ENCODE data around the gene RTEL1.
"Not testable (repeated sequence)": the region's sequence is repeated elsewhere in the genome, so short reads cannot be mapped to it uniquely, and the experiment has no call there.

Gene RTEL1

DNA sequence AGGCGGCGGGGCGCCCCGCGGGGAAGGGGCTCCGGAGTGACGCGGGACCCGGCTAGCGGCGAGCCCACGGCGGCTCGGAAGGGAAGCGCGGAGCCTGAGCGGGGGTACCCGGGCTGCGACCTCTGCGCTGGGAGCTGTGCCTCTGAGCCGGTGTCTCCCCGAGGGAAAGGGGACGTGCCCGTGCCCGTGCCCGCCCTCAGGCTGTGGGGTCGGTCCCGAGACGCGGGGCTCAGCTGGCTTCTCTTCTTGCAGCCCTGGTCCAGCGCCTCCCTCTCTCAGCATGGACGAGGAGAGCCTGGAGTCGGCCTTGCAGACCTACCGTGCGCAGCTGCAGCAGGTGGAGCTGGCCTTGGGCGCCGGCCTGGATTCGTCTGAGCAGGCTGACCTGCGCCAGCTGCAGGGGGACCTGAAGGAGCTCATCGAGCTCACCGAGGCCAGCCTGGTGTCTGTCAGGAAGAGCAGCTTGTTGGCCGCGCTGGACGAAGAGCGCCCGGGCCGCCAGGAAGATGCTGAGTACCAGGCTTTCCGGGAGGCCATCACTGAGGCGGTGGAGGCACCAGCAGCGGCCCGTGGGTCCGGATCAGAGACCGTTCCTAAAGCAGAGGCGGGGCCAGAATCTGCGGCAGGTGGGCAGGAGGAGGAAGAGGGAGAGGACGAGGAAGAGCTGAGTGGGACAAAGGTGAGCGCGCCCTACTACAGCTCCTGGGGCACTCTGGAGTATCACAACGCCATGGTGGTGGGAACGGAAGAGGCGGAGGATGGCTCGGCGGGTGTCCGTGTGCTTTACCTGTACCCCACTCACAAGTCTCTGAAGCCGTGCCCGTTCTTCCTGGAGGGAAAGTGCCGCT lies 50.4 kb downstream of the RTEL1 start:
- no peak for DNase-seq (ENCODE audit: low read depth)
- H3K4me3 ChIP-seq (ENCODE audit: low read depth, low read length), result peak overlapping the region; percentile 95
- no peak for TF ChIP-seq CTCF (IDR thresholded peaks at IDR 0.05; ENCODE audit: control insufficient read depth, extremely low read depth, insufficient read depth)

DNA sequence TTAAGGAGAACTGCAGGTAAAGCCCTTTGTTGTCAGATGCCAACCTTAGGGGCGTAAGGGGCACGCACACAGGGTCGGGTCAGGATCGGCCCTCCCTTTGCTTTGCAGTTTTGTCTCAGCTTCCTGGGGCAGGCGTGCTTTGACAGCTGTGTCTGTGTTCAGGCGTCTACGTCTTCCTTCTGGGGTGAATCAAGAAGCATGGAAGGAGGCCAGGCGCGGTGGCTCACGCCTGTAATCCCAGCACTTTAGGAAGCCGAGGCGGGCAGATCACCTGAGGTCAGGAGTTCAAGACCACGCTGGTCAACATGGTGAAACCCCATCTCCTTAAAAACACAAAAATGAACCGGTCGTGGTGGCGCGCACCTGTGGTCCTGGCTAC lies 51.0 kb downstream of the RTEL1 start:
- no peak for TF ChIP-seq CTCF (IDR thresholded peaks at IDR 0.05; ENCODE audit: control insufficient read depth, extremely low read depth, insufficient read depth)
- peak overlapping the region; percentile 95 for H3K4me3 ChIP-seq (ENCODE audit: low read depth, low read length)
- no peak for DNase-seq (ENCODE audit: low read depth)

DNA sequence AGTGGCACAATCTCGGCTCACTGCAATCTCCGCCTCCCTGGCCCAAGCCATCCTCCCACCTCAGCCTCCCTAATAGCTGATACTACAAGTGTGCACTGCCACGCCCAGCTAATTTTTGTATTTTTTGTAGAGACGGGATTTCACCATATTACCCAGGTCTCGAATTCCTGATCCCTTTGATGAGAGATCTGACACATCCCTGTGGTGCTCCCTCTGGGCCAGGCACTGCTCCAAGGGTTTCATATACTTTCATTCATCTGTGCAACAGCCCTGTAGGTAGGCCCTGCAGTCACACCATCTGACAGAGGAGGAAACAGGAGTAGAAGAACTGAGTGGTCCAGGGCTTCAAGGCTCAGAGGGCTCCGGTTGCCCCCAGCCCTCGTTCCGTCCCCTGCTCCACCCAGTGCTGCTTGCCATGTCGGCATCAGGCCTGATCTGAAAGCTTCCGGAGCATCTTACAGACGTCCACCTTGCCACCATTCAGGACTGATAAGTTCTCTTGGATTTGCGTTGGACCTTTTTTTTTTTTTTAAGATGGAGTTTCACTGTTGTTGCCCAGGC lies 53.1 kb downstream of the RTEL1 start:
- H3K4me3 ChIP-seq (ENCODE audit: low read depth, low read length), result no peak overlapping the region
- TF ChIP-seq CTCF (IDR thresholded peaks at IDR 0.05; ENCODE audit: control insufficient read depth, extremely low read depth, insufficient read depth), result no peak
- DNase-seq (ENCODE audit: low read depth), result no peak

GRCh38 chr20:63712191-63712590 lies 54.1 kb downstream of the RTEL1 start:
- TF ChIP-seq CTCF (IDR thresholded peaks at IDR 0.05; ENCODE audit: control insufficient read depth, extremely low read depth, insufficient read depth), result no peak
- no peak for DNase-seq (ENCODE audit: low read depth)
- H3K4me3 ChIP-seq (ENCODE audit: low read depth, low read length), result no peak overlapping the region

DNA sequence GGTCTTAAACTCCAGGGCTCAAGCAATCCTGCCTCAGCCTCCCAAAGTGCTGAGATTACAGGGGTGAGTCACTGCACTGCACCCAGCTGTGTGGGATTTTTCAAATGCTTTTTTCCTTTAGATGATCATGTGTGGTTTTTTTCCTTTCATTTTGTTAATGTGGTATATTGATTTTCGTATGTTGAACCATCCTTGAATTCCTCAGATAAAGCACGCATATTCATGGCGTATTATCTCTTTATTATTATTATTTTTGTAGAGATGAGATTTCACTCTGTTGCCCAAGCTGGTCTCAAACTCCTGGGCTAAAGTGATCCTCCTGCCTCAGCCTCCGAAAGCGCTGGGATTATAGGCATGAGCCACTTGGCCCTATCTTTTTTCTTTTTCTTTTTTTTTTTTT lies 56.7 kb downstream of the RTEL1 start:
- no peak for DNase-seq (ENCODE audit: low read depth)
- TF ChIP-seq CTCF (IDR thresholded peaks at IDR 0.05; ENCODE audit: control insufficient read depth, extremely low read depth, insufficient read depth), result no peak
- H3K4me3 ChIP-seq (ENCODE audit: low read depth, low read length), result no peak overlapping the region

GRCh38 chr20:63718996-63719395 lies 60.9 kb downstream of the RTEL1 start:
- DNase-seq (ENCODE audit: low read depth), result no peak
- no peak for TF ChIP-seq CTCF (IDR thresholded peaks at IDR 0.05; ENCODE audit: control insufficient read depth, extremely low read depth, insufficient read depth)
- no peak overlapping the region for H3K4me3 ChIP-seq (ENCODE audit: low read depth, low read length)

GRCh38 chr20:63722967-63723622 lies 65.0 kb downstream of the RTEL1 start:
- not testable (repeated sequence) for H3K4me3 ChIP-seq (ENCODE audit: low read depth, low read length); DNase-seq (ENCODE audit: low read depth)

DNA sequence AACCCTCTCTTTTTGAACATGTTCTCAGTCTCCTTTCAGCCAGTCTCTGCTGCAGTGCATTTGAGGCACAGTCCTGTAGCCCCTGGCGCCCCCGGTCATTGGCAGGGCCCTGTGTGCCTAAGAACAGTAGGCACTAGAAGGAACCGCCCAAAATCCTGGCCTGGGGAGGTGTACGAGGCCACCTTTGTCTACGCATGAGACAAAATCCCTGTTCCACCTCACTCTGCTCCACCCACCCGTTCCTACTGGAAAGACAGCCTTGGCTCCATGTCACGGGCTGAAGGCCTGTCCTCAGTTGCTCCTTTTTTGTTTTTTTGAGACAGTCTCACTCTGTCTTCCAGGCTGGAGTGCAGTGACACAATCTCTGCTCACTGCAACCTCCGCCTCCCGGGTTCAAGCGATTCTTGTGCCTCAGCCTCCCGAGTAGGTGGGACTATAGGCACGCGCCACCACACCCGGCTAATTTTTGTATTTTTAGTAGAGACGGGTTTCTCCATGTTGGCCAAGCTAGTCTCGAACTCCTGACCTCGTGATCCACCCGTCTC lies 72.1 kb downstream of the RTEL1 start:
- not testable (repeated sequence) for H3K4me3 ChIP-seq (ENCODE audit: low read depth, low read length); DNase-seq (ENCODE audit: low read depth)
